Neural cell (in vitro differentiated cells): ENCODE measurements around the gene MACF1.

Experiments
- CTCF ChIP-seq: fragments of 450-650 bp; IDR thresholded peaks from 2 replicates; pipeline ENCODE4 v1.5.1; 2014; ENCODE audit warnings: antibody characterized with exemption, mild to moderate bottlenecking, moderate library complexity; ENCODE audit not compliant: poor library complexity, severe bottlenecking
- EP300 ChIP-seq: fragments of 450-650 bp; conservative IDR thresholded peaks from 2 replicates; pipeline ENCODE4 v1.6.1; 2014; ENCODE audit warnings: antibody characterized with exemption, mild to moderate bottlenecking, moderate library complexity; ENCODE audit not compliant: poor library complexity, severe bottlenecking
- EZH2 ChIP-seq: fragments of 200-600, 300-800 bp; shearing (Covaris generic), sonication (generic); IDR thresholded peaks from 2 replicates; pipeline ENCODE4 v1.6.1; 2014; ENCODE audit warnings: antibody characterized with exemption, low read length, borderline replicate concordance, mild to moderate bottlenecking; ENCODE audit not compliant: insufficient read depth, poor library complexity, severe bottlenecking
- MXI1 ChIP-seq: fragments of 450-650 bp; conservative IDR thresholded peaks from 2 replicates; pipeline ENCODE4 v1.6.1; 2014; ENCODE audit warnings: antibody characterized with exemption, mild to moderate bottlenecking; ENCODE audit not compliant: poor library complexity, severe bottlenecking
- POLR2AphosphoS5 ChIP-seq: IDR thresholded peaks from 2 replicates; pipeline ENCODE4 v1.6.1; 2012
- RAD21 ChIP-seq: fragments of 450-650 bp; conservative IDR thresholded peaks from 2 replicates; pipeline ENCODE4 v1.6.1; 2014; ENCODE audit warnings: antibody characterized with exemption, mild to moderate bottlenecking, moderate library complexity
- SMC3 ChIP-seq: fragments of 450-650 bp; conservative IDR thresholded peaks from 2 replicates; pipeline ENCODE4 v1.6.1; 2014; ENCODE audit warnings: antibody characterized with exemption, mild to moderate bottlenecking, moderate library complexity; ENCODE audit not compliant: poor library complexity
- TAF1 ChIP-seq: IDR thresholded peaks from 2 replicates; pipeline ENCODE4 v1.6.1; 2012; ENCODE audit warnings: low read depth
- TF ChIP-seq, protein P1 (sequence below): IDR thresholded peaks from 2 replicates; pipeline ENCODE4 v1.6.1; 2012; ENCODE audit warnings: borderline replicate concordance

DNA sequence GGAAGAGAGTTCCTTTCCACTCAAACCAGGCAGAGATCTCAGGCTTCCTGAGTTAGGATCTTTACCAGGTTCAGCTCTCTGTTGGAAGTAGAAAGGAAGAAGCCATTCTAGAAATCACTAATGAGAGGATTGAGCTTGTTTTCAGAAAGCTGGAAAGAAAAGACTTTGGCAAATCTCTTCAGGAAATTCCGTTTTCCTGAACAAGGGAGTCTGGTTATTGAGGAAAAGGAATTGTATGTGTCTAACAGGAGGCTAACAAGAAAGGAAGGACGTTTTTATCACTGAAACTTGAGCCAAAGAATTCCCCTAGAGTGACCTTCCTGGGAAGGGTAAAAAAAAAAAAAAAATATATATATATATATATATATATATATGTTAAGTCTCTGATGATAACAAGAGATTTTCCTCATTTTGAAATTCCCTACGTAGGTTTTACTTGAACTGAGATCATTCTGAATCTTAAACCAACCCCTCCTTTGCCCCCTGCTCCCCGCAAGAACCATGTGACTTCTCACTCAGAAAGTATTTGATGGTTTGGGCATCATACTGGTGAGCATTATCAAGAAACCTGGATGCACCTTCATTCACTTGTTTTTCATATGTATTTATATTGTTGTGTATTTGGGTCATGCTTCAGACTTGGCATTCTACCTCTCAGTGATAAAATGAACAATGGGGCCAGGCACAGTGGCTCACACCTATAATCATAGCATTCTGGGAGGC lies 188.5 kb downstream of the MACF1 start:
- TF ChIP-seq CTCF (no peak), EZH2 (no peak), POLR2AphosphoS5 (no peak), MXI1 (no peak), RAD21 (no peak), TAF1 (no peak), EP300 (no peak), SMC3 (no peak)
- TF ChIP-seq, protein P1, sequence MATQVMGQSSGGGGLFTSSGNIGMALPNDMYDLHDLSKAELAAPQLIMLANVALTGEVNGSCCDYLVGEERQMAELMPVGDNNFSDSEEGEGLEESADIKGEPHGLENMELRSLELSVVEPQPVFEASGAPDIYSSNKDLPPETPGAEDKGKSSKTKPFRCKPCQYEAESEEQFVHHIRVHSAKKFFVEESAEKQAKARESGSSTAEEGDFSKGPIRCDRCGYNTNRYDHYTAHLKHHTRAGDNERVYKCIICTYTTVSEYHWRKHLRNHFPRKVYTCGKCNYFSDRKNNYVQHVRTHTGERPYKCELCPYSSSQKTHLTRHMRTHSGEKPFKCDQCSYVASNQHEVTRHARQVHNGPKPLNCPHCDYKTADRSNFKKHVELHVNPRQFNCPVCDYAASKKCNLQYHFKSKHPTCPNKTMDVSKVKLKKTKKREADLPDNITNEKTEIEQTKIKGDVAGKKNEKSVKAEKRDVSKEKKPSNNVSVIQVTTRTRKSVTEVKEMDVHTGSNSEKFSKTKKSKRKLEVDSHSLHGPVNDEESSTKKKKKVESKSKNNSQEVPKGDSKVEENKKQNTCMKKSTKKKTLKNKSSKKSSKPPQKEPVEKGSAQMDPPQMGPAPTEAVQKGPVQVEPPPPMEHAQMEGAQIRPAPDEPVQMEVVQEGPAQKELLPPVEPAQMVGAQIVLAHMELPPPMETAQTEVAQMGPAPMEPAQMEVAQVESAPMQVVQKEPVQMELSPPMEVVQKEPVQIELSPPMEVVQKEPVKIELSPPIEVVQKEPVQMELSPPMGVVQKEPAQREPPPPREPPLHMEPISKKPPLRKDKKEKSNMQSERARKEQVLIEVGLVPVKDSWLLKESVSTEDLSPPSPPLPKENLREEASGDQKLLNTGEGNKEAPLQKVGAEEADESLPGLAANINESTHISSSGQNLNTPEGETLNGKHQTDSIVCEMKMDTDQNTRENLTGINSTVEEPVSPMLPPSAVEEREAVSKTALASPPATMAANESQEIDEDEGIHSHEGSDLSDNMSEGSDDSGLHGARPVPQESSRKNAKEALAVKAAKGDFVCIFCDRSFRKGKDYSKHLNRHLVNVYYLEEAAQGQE = no peak
